Measurements from ENCODE around the gene AGBL1.
"Not testable (repeated sequence)": the region's sequence is repeated elsewhere in the genome, so short reads cannot be mapped to it uniquely, and the experiment has no call there.

The AGBL1 gene

DNA sequence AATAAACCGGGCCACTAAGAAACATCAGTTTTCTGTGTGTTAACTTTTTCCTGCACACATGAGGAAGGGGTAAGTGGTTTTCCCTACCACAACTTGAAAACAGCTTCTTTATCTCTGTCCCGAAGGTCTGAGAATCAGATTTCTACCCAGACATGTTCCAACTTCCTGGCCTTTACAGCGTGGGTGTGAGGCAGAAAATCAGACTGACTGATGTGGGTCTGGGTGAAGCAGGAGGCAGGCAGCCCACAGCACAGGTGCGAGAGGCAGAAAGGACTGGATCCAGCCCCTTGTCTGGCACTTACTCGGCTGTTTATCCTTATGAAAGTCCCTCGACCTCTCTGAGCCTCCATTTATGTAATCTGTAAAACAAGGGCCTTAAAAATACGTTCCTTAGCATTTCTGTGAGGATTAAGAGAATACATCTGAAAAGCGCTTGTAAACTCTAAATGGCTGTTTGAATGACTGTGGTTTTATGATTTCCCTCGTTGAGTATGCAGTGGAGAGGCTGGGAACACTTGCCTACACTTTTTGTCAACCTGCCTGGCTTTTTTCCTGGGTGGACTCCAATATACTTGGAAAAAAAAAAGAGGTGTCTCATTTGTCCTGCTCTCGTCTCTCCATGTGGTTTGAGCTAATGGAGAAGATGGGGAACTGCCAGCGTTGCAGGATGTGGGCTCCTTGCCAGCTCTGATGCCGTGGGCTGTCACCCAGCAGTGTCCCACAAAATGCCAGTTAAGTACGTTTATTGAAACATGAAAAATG lies 3.1 kb downstream of the AGBL1 start:
- DNase-seq (ENCODE audit: low spot score) = no peak

DNA sequence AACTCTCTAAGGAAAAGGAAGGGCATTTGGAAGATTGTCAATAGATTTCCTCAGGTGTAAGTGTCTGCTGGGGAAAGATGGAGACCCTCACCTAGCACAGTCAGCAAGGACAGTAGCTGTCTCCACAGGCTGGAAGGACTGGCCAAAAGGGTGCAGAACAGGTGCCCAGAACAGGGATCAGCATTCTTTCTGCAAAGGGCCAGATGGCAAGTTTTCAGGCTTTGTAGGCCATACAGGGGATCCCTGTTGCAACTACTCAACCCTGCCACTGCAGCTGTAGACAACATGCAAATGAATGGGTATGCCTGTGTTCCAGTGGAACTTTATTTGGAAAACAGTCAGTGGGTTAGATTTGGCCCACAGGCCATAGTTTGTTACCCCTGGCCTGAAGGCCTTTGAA lies 8.1 kb downstream of the AGBL1 start:
- DNase-seq (ENCODE audit: low spot score) = no peak

DNA sequence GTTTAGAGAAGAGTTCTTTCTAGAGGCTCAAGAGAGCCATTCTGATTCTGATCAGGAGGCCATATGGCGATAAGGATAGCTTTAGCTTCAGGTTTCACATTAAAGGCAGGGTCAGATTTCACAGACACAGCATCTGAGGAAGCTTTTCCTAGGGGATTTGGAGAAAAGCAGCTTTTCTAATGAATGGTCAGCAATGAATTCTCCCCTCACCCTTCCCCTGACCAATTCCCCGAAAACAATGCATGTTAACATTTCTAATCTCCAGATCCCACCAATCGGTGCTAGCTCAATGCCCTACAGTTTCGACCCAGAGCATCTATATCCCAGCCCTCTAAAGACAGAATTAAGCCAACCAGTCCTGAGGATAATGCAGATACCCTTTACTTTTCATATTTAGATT lies 9.8 kb downstream of the AGBL1 start:
- no peak for DNase-seq (ENCODE audit: low spot score)

DNA sequence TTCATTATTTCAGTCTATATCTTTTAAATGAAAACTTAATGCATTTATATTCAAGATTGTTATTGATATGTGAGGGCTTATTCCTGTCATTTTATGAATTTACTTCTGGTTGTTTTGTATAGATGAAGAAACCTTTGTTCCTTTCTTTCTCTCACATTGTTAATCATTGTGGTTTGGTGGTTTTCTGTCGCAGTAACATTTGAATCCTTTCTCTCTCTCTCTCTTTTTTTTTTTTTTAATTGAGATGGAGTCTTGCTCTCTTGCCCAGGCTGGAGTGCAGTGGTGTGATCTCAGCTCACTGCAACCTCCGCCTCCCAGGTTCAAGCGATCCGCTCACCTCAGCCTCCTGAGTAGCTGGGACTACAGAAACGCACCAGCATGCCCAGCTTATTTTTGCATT lies 22.1 kb downstream of the AGBL1 start:
- DNase-seq (ENCODE audit: low spot score) = no peak

DNA sequence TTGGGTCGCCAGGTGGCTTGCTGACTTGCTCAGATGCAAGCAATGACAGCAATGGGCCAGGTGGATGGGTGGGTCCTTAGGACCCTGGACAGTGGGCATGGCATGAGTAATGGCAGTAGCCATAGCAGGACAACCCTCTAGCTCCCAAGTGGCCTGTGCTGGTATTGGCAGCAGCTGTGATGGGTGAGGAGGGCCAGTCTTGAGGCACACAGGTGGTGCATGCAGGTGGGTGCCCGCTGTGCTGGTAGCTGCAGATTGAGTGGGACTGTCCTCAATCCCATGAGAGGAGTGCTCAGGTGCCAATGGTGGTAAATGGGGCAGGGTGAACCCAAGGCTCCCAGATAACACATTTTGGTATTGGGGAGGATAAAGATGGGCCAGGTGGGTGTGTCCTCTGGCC lies 24.2 kb downstream of the AGBL1 start:
- no peak for DNase-seq (ENCODE audit: low spot score)

DNA sequence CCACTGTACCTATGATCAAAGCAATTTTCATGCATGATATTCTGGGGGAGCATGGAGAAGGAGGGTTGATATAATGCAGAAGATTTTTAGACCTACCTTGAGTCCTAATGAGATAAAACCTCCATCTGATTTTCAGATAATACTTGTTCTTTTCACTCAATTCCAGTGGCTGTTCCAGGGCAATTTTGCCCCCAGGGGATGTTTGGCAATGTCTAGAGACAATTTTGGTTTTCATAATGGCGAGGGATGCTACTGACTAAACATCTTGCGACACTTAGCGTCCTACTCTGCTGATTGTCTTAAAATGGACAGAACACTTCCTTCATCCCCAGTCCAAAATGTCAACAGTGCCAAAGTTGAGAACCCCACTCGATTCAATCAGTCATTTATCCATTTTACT lies 26.6 kb downstream of the AGBL1 start:
- DNase-seq (ENCODE audit: low spot score) = no peak

DNA sequence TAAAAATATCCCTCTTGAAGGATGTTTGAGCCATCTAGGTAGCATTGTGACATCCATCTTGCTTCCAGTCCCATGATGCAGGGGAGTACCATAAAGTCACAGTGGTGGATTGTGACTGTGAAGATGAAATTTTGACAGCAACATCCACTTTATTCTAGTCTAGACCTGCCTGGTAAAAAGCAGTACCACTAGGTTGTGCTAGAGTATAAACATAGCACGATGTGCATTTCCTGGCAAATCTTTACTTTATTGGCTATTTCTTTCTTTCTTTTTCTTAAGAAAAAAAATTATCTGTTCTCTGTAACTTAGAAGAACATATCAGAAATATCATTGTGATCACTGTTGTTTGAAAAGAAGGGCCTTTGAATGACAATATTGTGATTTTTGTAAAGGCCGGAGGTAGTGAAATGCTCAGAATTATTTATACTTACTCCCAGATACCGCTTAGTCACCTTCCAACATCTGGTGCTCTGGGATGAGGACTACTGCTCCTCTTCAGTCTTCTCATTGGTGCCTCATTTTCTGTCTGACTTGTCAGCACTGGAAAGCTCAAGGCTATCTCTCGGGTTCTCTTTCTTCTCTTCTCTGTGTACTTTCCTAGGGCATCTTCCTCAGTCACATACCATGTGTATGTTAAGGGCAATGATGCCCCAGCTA lies 35.6 kb downstream of the AGBL1 start:
- no peak for DNase-seq (ENCODE audit: low spot score)

DNA sequence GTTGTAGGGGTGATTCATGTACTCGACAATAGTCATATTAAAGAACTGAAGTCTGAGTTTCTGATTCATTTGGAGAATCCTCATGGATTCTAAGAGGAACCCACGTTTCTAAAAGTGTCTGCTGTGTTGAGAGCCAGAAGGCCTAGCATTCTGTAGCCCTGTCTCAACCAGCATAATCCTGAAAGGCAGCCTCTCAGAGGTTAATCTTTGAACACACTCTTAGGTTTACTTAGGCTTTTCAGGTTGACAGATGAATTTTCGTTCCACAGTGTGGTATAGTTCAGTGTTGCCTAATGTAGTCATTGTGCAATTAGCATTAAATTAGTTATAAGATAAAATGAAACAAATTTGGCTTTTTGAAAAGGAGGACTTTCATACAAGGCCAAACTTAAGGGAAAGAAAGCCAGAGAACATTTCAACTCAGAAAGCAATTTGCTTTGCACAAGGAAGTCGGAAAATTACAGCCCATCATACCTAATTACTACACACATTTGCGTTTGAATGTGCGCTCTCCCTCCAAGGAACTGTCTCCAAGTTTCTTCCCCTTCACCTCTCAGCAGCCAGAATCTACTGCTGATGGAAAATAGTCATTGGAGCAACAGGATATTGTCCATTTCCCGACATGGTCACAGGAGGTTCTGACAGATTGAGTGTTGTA lies 42.0 kb downstream of the AGBL1 start:
- no peak for DNase-seq (ENCODE audit: low spot score)

DNA sequence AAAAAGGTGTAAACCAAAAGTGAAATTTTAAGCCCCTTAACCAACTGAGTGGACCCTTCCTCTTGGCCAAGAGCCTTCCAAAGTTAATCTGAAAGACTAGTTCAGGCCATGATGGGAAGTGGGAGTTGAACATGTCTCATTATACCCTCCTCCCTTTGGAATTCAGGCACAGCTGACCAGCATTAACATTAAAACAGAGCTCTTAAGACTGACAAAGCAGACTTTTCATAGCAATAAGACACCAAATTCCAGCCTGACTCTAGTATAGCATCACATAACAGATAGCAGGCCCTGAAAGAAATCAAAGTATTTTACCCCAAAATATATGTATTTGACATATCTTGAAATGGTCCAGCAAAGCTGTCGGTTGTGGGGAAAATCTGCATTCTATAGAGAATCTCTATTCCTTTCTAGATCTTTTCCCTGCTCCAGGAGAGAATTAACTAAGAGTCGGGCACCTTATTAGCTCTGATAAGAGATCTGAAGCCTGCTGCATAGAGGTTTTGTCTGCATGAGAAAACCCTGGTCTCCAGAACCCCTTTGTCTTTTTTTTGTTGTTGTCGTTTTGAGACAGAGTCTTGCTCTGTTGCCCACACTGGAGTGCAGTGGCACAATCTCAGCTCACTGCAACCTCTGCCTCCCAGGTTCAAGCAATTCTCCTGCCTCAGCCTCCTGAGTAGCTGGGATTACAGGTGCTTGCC lies 43.2 kb downstream of the AGBL1 start:
- DNase-seq (ENCODE audit: low spot score) = not testable (repeated sequence)

DNA sequence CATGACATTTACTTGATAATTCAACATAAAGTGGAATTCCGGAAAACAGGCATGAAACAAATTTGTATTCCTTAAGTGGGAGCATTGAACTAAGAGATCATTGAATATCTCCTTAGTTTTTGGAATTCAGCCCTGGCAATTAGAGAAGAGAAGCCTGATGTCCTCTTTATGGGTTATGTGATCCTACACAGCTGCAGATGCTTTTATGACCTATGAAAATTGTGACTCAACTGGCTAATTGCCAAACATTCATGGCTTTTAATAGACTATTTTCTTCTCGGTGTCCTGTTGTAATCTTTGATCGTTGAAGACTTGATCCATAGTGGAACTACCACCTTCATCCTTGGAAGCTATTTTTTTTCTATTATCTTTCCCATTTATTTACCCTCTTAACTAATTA lies 46.1 kb downstream of the AGBL1 start:
- no peak for DNase-seq (ENCODE audit: low spot score)

DNA sequence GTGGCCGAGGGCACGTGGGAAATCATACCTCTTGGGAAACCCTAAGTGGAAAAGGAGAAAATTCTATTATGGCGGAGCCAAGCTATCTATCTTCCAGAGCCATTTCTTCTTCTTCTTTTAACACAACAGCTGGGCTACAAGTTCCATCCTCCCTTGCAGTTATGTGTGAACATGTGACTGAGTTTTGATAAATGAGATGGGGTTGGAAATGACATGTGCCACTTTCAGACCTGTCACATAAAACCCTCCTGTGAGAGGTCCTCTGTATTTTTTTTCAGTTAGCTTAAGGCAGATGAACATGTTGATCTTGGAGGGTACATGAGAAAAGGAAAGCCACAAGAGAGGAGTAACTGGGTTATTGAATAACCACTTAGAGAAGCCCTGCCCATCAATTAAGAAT lies 47.9 kb downstream of the AGBL1 start:
- DNase-seq (ENCODE audit: low spot score) = no peak

DNA sequence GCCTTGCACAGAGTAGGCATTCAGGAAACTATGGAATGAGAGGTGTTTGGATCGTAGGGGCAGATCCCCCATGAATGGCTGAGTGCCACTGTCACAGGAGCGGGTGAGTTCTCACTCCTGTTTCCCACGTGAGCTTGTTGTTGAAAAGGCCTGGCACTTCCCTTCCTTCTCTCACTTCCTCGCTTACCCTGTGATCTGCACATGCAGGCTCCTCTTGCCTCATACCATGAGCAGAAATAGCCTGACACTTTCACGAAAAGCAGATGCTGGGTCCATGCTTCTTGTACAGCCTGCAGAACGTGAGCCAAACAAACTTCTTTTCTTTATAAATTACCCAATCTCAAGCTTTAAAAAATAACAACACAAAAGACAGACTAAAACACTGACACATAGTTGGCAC lies 55.4 kb downstream of the AGBL1 start:
- no peak for DNase-seq (ENCODE audit: low spot score)

DNA sequence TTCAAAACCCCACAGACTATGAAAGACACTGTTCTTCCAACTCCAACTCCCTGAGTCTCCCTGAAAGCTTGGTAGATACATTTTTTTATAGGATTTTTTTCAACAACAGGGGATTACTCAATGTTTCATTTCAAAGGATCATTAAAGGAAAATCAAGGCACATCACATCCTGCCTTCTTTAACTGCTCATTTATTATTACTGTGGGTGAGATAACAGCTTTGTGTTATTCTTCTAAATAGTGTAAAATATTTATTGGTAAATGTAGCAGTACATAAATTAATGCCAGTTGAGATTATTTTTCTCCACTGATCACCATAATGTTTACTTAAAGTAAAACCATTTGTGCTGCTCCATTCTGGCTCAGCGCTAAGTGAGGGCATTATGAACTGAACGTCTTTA lies 57.2 kb downstream of the AGBL1 start:
- DNase-seq (ENCODE audit: low spot score) = no peak

DNA sequence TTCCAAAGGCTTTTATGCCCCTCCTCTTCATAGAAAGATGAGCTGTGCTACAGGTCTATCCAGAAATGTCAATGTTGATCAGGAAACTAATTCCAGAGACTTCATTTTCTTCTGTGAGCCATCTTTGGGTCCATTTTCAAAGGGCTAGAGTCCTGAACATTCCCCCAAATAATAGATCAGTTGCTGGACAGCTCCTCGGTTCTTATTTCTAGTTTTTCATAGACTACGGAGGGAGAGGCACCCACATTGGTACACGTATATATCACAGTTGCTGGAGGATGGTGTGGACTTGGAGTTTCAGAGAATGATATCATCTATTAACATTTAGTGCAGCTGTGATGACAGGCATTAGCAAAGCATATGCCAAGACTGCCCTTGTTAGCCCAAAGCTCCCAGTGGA lies 59.1 kb downstream of the AGBL1 start:
- DNase-seq (ENCODE audit: low spot score) = no peak

DNA sequence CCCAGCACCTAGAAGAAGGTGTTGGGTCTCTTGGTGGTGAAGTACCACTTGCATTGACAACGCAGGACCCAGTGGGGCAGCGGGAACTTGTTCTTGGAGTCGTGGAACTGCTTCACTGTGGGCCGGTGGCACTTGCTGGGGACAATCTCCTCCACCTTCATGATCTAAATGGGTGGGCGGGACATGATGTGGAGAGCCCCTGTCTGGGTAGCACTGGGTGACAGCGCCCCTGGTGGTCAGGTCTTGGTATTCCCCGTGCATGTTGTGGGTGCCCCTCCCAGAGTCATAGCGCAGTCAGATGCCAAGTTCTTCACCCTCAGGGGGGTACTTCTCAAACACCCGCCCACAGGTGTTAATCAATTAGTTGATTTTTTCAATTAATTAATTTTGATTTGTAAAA lies 60.2 kb downstream of the AGBL1 start:
- DNase-seq (ENCODE audit: low spot score) = no peak

DNA sequence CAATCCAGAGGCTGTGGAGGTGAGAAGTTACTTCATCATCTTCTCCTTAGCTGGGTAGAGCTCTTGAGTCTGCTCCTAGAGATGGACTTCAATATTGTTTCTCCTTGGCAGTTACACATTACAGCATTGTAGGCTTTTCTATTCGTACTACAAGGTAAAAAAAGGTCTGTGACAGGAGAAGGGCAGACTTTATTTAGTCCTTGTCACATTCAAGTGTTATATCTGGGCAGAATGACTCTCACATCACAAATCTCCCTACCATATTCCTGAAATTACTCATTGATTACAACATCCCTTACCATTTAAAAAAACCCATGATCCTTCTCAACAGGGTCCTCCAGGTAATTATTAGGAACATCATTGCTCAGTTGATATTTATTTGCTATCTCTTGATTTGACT lies 75.0 kb downstream of the AGBL1 start:
- no peak for DNase-seq (ENCODE audit: low spot score)

DNA sequence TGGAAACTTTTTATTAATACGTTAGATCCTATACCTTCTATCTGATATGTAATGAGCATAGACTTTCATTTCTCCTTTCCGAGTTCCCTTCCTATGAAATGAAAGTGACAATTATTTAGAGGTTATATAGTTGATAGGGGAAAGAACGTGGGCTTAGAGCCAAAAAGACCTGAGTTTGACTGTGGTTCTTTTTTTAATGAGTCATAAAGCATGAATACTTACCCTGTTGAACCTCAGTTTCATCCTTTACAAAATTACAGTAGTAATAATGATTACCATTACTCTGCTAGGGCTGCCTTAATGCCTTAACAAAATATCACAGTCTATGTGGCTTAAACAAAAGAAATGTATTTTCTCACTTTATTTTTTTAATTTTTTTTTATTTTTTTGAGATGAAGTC lies 75.9 kb downstream of the AGBL1 start:
- DNase-seq (ENCODE audit: low spot score) = no peak

DNA sequence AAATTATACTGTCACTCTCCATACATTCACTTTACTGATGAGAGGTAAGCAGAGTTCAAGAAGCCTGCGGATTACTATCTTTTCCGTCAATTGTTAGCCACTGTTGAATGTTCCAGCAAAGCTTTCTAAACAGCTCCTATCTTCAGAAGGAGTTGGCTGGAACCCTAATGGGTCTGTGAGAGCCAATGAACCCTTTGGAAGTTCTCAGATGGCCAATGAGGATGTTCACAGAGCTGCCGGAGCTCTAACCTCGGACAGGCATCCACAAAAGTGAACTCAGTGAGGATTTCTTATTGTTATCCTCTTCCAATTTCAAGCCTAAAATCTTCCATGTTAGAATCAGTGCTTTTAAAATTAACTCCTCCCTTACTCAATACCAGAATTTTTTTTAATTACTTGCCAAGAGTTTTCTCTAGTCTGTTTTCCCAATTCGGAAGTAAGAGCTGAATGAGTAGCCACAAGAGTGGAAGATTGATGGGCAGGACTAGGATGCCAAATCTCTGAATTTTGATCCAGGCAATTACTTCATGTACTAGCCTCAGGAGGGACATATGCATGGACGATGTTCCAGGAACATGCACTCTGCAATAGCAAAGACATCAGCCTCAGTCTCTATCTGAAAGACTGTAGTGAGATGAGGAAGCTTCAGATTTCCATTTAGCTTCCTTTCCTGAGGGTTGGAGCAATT lies 78.1 kb downstream of the AGBL1 start:
- no peak for DNase-seq (ENCODE audit: low spot score)

DNA sequence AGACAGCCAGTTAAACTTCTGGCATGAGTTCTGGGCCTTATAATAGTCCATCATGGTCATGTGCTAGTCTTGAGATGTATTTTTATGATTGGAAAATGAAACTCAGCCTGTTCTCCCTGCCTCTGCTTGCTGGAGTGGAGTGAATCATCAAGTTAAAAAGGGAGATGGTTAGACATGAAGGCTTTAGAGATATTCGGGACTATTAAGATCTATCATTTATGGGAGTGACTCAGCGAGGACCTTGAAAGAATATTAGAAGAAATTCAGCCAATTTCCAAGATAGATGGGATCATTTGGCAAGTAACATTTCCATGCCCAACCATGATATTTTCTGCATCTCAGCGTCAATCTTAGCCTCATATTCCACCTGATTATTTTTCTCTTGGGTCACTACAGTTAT lies 79.8 kb downstream of the AGBL1 start:
- DNase-seq (ENCODE audit: low spot score) = no peak

DNA sequence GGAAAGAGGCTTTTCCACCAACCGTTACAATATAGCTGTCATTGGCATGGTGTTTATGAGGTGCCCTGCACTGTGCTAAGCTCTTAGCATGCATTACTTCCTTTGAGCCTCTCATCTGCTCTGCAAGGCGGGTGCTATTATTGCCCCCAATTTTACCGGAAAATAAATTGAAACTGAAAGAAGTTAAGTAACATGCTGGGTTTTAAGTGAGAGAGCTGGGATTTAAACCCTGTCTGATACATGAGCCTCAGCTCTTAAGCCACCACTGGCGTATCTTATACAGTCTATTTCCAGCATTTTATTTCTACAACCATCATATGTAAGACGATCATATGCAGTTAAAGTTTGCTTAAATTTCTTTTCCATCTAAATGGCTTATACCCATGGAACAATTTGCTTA lies 81.6 kb downstream of the AGBL1 start:
- DNase-seq (ENCODE audit: low spot score) = no peak

DNA sequence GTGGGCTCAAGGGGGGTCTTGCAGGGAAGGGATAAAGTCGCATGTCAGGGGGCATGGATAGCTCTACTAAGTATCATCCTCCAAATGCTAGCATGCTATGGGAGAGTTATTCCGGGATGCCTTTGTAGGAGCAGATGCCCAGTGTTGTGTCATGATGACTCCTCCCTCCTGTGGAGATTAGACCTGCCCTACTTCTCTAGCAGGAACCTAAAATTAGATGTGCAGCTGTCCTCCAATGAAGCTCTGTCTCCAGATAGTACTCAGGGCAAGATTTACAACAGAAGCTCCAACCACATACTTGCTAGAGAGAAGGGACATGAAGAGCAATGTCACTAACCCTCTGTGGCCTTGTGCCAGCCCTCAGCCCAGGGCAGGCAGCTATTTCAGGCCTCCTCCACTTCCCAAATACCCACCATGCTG lies 82.5 kb downstream of the AGBL1 start:
- DNase-seq (ENCODE audit: low spot score) = no peak

DNA sequence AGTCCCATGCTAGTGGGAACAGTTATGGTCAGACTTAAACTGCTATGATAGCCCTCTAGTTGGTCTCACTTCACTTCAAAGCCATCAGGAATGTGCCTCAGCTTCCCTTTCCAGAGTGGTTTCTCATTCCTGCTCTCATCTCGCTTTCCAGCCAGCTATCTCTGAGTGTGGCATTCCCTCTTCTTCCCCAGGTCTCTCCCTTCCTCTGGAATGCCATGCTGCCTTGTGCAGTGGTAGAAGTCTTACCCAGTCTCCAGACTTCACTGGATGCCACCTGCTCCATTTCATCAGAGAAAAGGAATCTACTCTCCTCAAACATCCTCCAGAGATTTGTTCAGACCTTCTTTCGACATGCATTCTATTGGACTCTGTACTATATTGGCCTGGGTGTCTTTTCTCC lies 83.0 kb downstream of the AGBL1 start:
- DNase-seq (ENCODE audit: low spot score) = no peak

Data from left forelimb (tissue), 1 donor.